Astrocyte (in vitro differentiated cells and primary cell): ENCODE data around the gene TRPM8. TPM values are rescaled to one million over a fixed set of nuclear protein-coding genes. Genes with fewer than 3 reads are reported as not detected.

Experiments used
- DNase-seq: peaks from one replicate; pipeline ENCODE4 v3.0.0-alpha.2; 2010; ENCODE audit warnings: low read depth
- FAIRE-seq: peaks from 2 replicates; lab custom pipeline; 2011; peaks lifted over from hg19 to GRCh38; lab: Jason Lieb, UNC
- H2AFZ ChIP-seq: 2 replicates; pipeline ENCODE4 v1.6.0; 2012; ENCODE audit warnings: low read depth, low read length, inconsistent platforms
- H3K27ac ChIP-seq: 2 replicates; pipeline ENCODE4 v1.5.1; 2011; ENCODE audit warnings: low read depth, low read length, inconsistent platforms
- H3K27me3 ChIP-seq: 2 replicates; pipeline ENCODE4 v1.6.0; 2011; ENCODE audit warnings: low read length, inconsistent platforms; ENCODE audit not compliant: insufficient read depth
- H3K36me3 ChIP-seq: 2 replicates; pipeline ENCODE4 v1.5.1; 2011; ENCODE audit warnings: low read length, inconsistent platforms; ENCODE audit not compliant: insufficient read depth
- H3K4me1 ChIP-seq: 2 replicates; pipeline ENCODE4 v1.5.1; 2011; ENCODE audit warnings: low read length, inconsistent platforms; ENCODE audit not compliant: insufficient read depth
- H3K4me2 ChIP-seq: 2 replicates; pipeline ENCODE4 v1.6.0; 2012; ENCODE audit warnings: low read length, inconsistent platforms
- H3K4me3 ChIP-seq: 2 replicates; pipeline ENCODE4 v1.5.1; 2011; ENCODE audit warnings: low read depth, mild to moderate bottlenecking, low read length, inconsistent platforms; ENCODE audit not compliant: insufficient read depth
- H3K79me2 ChIP-seq: 2 replicates; pipeline ENCODE4 v1.6.0; 2012; ENCODE audit warnings: mild to moderate bottlenecking, low read length, inconsistent platforms; ENCODE audit not compliant: insufficient read depth
- H3K9ac ChIP-seq: 2 replicates; pipeline ENCODE4 v1.6.0; 2012; ENCODE audit warnings: mild to moderate bottlenecking, low read length, inconsistent platforms
- H3K9me3 ChIP-seq: 2 replicates; pipeline ENCODE4 v1.5.1; 2012; ENCODE audit warnings: low read depth, mild to moderate bottlenecking, low read length, inconsistent platforms; ENCODE audit not compliant: insufficient read depth
- H4K20me1 ChIP-seq: 2 replicates; pipeline ENCODE4 v1.6.0; 2012; ENCODE audit warnings: low read length, inconsistent platforms; ENCODE audit not compliant: insufficient read depth
- H3K27ac Mint-ChIP-seq: one replicate; pipeline ENCODE4 v1.8.0; 2021; ENCODE audit warnings: mild to moderate bottlenecking, mixed read lengths; ENCODE audit not compliant: unreplicated experiment
- H3K27me3 Mint-ChIP-seq: one replicate; pipeline ENCODE4 v1.8.0; 2021; ENCODE audit warnings: low read depth, mixed read lengths; ENCODE audit not compliant: unreplicated experiment
- H3K36me3 Mint-ChIP-seq: one replicate; pipeline ENCODE4 v1.8.0; 2021; ENCODE audit warnings: low read depth, mixed read lengths; ENCODE audit not compliant: unreplicated experiment
- H3K4me1 Mint-ChIP-seq: one replicate; pipeline ENCODE4 v1.8.0; 2021; ENCODE audit warnings: low read depth, mixed read lengths; ENCODE audit not compliant: unreplicated experiment
- H3K4me3 Mint-ChIP-seq: one replicate; pipeline ENCODE4 v1.8.0; 2021; ENCODE audit warnings: mild to moderate bottlenecking, moderate library complexity, mixed read lengths; ENCODE audit not compliant: unreplicated experiment
- H3K9me3 Mint-ChIP-seq: one replicate; pipeline ENCODE4 v1.8.0; 2021; ENCODE audit warnings: mild to moderate bottlenecking, mixed read lengths; ENCODE audit not compliant: unreplicated experiment
- CTCF ChIP-seq: IDR thresholded peaks from 2 replicates; pipeline ENCODE4 v1.5.1; 2011; ENCODE audit warnings: low read depth, mild to moderate bottlenecking, inconsistent platforms, low read length, moderate library complexity; ENCODE audit not compliant: insufficient read depth
- EZH2 ChIP-seq: IDR thresholded peaks from 2 replicates; pipeline ENCODE4 v1.6.1; 2012; ENCODE audit warnings: mild to moderate bottlenecking, low read length, inconsistent platforms; ENCODE audit not compliant: insufficient read depth
- total RNA-seq: library from RNA; stranded (reverse); gene quantifications from 2 replicates; pipeline ENCODE4 v1.2.1, GENCODE V29; 2021

TRPM8 gene
- total RNA-seq, 1 donor from 2014 or later: 0.95 TPM

- Histone ChIP-seq H4K20me1 (no peaks in the 10 kb centered on the region), H3K4me3 (no peak overlapping the region), H3K36me3 (no peaks in the 10 kb centered on the region), H3K9ac (no peak overlapping the region), H3K9me3 (peaks cover 1% of the 10 kb centered on the region), H3K79me2 (no peaks in the 10 kb centered on the region), H3K4me2 (no peak overlapping the region), H3K4me1 (no peaks in the 10 kb centered on the region), H2AFZ (no peak overlapping the region), H3K27ac (no peak overlapping the region), H3K27me3 (peaks cover 12% of the 10 kb centered on the region)
- H3K27me3 Mint-ChIP-seq: peaks cover 42% of the 10 kb centered on the region
- no peak overlapping the region for H3K27ac Mint-ChIP-seq
- no peaks in the 10 kb centered on the region for H3K36me3 Mint-ChIP-seq
- DNase-seq (no peak), FAIRE-seq (no peak)
- no peak for TF ChIP-seq CTCF
- TF ChIP-seq EZH2: no peak
- peaks cover 5% of the 10 kb centered on the region for H3K9me3 Mint-ChIP-seq
- H3K4me1 Mint-ChIP-seq: no peaks in the 10 kb centered on the region
- no peak overlapping the region for H3K4me3 Mint-ChIP-seq
Measured at GRCh38 chr2:233907627-233908026, 9.5 kb upstream of the TRPM8 start.

GRCh38 chr2:233912691-233913423 is 4.3 kb upstream of the TRPM8 start:
- TF ChIP-seq EZH2 (no peak), CTCF (no peak)
- H3K4me3 ChIP-seq: no peak overlapping the region
- H3K4me2 ChIP-seq: no peak overlapping the region
- H3K36me3 Mint-ChIP-seq: no peaks in the 10 kb centered on the region
- no peak overlapping the region for H3K27ac ChIP-seq
- H3K36me3 ChIP-seq: no peaks in the 10 kb centered on the region
- peaks cover 37% of the 10 kb centered on the region for H3K27me3 Mint-ChIP-seq
- no peak overlapping the region for H3K4me3 Mint-ChIP-seq
- H3K9me3 Mint-ChIP-seq: peaks cover 1% of the 10 kb centered on the region
- H3K4me1 Mint-ChIP-seq: no peaks in the 10 kb centered on the region
- peak; percentile 33 for DNase-seq
- peaks cover 24% of the 10 kb centered on the region for H3K27me3 ChIP-seq
- no peaks in the 10 kb centered on the region for H3K4me1 ChIP-seq
- no peak overlapping the region for H3K27ac Mint-ChIP-seq
- no peak overlapping the region for H2AFZ ChIP-seq
- H4K20me1 ChIP-seq: no peaks in the 10 kb centered on the region
- no peak for FAIRE-seq
- H3K9ac ChIP-seq: no peak overlapping the region
- H3K79me2 ChIP-seq: no peaks in the 10 kb centered on the region
- peaks cover 3% of the 10 kb centered on the region for H3K9me3 ChIP-seq

- Mint-ChIP-seq H3K27ac (no peak overlapping the region), H3K36me3 (no peaks in the 10 kb centered on the region), H3K4me3 (no peak overlapping the region), H3K4me1 (peaks cover 3% of the 10 kb centered on the region), H3K27me3 (peaks cover 21% of the 10 kb centered on the region), H3K9me3 (peaks cover 1% of the 10 kb centered on the region)
- H3K27ac ChIP-seq: no peak overlapping the region
- no peak for DNase-seq
- TF ChIP-seq CTCF (peak; percentile 8), EZH2 (no peak)
- peaks cover 28% of the 10 kb centered on the region for H3K27me3 ChIP-seq
- H2AFZ ChIP-seq: no peak overlapping the region
- peaks cover 3% of the 10 kb centered on the region for H3K9me3 ChIP-seq
- no peaks in the 10 kb centered on the region for H4K20me1 ChIP-seq
- H3K4me3 ChIP-seq: no peak overlapping the region
- no peaks in the 10 kb centered on the region for H3K36me3 ChIP-seq
- H3K4me1 ChIP-seq: no peaks in the 10 kb centered on the region
- no peak for FAIRE-seq
- no peak overlapping the region for H3K9ac ChIP-seq
- H3K4me2 ChIP-seq: no peak overlapping the region
- H3K79me2 ChIP-seq: no peaks in the 10 kb centered on the region
Measured at GRCh38 chr2:233915128-233915527, 2.0 kb upstream of the TRPM8 start.
